Stimulated activated CD4-positive, alpha-beta T cell treated with anti-CD3 and anti-CD28 coated beads, Interleukin-1b, Interleukin-23, amount 100 ng/mL, for 1 hour (primary cell): ENCODE data around the gene SLMAP.

ENCODE experiments used
- DNase-seq, 2 donors: peaks; one replicate each; pipeline ENCODE4 v3.0.0-alpha.2; 2020; ENCODE audit warnings: low read depth in 2 of 2

SLMAP gene

DNA sequence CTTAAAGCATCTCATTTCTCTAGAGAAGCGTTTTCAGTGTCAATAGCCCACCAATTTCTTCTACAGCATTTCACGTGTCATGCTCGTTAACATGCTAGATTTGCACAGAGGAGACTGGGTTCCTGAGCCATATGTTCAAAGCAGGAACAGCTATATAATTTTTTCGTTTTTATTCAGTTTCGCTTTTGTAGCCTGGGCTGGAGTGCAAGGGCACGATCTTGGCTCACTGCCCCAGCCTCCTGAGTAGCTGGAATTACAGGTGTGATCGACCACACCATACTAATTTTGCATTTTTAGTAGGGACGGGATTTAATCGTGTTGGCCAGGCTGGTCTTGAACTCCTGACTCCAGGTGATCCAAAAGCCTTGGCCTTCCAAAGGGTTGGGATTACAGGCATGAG is 6.6 kb upstream of the SLMAP start:
- DNase-seq = no peak

DNA sequence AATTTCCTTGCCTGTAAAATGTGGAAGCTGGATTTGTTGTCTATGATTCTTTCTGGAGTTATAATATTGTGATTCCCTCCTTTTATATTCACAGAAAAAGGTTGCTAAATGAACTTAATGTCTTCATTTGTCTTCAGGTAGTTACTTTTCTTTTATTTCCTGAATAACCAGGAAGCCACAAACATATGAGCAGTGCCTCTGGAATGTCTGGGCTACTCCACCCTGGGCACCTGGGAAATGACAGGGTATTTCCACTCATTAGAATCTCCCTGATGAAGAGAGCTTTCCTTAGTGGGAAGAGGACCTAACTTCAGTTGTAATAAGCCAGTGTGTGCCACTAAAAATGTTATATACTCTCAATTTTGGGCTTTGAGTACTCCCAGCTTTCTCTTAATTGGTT is 3.8 kb upstream of the SLMAP start:
- DNase-seq = no peak

DNA sequence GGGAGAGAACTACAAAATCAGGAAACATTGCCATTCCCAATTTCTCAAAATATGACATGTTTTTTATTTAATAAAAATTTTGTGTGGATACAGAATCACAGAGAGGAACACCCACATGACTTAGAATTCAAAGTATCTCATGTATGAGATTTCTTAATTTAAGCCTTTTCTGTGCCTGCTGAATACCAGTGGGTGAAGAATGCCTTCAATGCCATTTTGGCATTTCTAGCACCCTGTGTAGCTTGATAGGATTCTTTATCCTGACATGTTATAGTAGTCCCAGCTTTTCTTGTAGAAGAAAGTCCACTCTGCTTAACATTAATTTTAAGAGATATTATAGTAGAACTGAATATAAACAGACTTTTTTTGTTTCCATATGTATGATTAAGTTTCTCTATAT is 3.1 kb upstream of the SLMAP start:
- DNase-seq = no peak

DNA sequence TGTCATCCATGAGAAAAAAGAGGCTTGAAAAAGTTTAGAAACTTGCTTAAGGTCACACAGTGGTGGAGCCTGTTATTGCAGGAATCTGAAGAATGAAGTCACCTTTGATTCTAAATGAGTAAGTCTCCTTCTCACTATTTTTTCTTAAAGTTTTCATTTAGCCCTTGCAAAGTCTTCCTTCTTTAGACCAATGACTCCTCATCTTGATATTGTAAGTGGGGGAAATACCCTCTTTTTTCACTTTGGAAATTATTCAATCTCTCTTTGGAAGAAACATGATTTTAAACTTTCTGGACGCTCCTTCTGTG is 787 bp upstream of the SLMAP start:
- DNase-seq = no peak

DNA sequence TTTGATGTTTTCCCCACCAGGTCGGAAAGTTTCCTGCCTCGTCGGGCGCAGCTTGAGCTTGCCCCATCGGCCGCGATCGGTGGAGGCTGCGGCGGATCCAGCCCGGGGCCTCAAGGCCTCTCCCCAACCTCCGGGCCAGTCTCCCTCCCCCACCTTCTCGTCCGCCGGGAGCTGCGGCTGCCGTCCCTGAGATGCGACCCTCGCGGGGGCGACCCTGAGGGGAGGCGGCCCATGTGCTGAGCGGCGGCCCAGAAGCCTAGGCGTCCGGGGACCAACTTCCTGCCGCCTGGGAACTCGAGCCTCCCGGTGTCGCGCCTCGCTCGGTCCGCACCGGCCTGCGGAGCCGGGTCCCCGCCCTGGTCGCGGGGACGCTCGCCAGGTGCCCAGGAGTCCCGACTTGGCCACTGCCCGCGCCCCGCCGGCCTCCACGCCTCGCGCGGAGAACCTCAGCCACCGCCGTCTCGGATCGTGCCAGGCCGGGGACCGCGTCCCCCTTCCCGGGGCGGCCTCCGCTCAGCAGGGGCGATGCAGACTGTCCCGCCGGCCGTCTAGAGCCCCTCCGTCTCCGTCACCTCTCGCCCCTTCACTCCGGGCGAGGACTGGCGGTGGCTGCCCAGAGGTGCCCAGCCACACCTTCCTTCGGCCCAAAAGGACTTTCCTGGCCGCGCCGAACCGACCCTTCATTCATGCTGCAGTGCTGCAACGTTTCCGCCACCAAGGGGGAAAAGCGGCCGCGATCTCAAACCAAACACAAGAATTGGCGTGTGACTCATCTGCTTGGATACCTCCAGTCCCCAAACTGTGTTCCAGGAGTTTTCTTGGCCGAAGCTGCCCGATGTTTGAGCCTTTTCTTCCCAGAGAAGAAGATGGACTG is 656 bp downstream of the SLMAP start:
- DNase-seq = no peak

DNA sequence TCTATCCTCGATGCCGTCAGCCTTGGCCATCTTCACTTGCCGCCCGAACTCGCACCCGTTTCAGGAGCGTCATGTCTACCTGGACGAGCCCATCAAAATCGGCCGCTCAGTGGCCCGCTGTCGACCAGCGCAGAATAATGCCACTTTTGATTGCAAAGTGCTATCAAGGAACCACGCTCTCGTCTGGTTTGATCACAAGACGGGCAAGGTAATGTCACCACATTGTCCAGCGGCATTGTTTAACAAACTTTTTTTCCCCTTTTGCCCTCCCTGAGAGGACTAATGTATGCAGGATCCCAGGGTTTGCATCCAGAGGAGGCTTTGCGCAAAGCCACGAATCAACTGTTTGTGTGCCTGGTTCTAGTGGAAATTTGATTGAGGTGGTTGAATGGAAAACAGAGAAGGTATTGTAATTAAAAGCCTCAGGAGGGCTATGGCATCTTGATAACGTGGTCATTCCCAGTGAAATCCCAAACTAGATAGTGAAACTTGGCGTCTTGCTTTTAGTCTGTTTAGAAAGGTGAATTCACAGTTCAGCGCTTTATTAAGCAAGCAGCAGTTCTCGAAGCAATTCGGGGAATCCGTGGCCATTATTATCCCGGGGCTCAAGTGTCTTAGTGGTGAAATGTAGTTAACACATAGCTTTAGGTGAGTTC is 1.7 kb downstream of the SLMAP start:
- no peak for DNase-seq

DNA sequence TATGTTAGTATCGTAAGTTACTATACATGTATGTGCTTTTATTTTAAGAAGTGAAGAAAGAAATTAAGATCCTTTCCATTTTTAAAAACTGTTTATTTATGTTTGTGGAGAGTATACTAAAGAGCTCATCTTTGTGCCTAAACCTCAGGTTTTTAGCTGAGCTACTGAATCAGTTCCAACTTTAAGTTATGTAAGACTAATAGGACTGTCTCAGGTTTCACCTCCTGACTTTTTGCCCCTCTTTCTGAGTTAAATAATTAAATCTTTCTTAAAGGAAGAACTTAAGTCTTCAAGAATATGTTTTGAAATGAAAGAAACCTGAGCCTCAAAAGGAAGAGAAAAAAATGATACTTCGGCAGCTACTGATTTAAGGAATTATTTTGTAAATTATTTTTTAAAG is 2.6 kb downstream of the SLMAP start:
- DNase-seq = no peak

DNA sequence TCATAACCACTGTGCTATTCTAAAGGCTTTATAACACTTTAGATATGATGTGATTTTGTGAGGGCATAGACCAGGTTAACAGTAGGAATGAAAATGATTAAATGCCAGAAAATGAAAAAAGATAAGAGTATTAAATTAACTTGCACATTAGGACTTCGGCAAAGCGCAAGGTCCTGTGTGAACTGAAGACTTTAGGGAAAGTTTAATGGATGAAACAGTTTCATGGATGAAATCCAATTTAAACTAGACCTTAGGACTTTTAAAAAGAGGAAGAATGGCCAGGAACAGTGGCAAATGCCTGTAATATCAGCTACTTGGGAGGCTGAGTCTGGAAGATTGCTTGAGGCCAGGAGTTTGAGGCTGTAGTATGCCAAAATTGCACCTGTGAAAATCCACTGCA is 8.7 kb downstream of the SLMAP start:
- DNase-seq = no peak

DNA sequence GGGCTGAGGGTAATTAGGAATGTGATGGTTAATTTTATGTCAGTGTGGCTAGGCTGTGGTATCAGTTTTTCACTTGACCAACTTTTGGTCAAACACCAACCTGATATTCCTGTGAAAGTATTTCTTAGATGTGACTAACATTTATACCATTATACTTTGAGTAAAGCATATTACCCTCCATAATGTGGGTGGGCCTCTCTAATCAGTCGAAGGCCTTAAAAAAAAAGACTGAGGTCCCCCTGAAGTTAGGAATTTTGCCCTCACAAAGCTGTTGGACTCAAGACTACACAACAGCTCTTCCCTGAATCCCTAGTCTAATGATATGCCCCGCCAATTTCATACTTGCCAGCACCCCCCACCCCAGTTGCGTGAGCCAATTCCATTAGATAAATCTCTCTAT is 12.5 kb downstream of the SLMAP start:
- no peak for DNase-seq

DNA sequence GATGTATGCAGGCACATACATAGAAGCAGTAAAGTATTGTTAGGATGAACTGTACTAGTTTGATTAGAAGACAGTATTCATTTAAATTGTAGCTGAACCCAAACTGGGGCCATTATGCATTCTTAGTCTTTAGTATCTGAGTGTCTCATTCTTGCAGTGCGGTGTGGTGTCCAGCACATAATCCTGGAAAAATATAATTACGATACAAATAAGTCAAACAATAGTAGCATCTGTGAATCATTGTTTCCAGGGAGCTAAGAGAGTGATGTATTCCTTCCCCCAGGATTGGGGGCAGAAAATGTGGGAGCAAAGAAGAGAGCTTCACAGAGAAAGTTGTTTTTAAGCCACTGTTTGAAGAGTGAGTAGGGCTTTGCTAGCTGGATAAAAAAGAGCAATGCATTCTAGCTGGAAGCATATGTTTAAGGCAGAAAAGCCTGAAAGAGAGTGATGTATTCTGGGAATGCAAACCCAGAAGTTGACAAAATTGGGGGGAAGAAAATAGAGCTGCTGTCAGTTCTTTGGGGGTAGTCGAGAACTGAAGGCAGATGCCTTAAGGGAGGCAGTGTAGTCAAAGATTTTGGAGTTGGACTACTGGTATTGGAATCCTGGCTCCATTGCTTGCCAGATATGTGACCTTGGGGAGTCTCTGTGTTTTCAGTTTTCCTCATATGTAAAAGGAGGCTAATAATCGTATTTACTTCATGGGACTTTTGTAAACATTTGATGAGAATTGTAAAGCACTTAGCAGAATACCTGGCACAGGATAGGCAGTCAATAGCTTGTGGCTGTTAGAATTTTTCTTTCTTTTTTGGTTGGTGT is 14.1 kb downstream of the SLMAP start:
- DNase-seq = no peak

DNA sequence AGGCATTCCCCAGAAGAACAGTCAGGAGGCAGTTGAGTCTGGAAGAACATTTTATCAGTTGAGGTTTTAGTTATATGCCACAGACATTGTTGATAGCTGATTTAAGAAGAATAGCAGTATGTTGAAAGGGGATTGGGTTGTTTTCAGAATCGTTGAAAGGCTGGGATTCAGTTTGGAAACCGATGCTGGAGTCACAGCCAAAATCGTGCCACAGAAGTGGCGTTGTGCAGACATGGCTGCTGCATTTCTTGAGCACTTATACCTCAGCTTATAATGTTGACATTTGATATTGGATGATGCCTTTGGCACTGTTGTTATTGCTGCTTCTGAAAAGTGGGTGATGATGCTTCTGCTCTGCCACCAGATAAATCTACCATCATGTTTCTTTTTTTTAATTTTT is 16.1 kb downstream of the SLMAP start:
- no peak for DNase-seq

DNA sequence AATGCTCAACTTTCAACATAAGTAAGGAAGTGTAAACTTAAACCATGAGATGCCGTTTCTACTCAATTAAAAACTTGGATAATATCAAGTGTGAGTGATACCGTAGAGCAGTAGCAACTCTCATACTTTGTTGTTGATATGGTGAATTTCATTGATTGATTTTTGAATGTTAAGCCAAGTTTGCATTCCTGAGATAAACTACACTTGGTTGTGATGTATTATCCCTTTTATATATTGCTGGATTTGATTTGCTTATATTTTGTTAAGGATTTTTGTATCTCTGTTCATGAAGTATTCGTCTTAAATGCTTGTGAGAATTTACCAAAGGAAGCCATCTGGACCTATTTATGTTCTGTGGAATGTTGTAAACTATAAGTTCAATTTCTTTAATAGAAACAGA is 21.7 kb downstream of the SLMAP start:
- no peak for DNase-seq

DNA sequence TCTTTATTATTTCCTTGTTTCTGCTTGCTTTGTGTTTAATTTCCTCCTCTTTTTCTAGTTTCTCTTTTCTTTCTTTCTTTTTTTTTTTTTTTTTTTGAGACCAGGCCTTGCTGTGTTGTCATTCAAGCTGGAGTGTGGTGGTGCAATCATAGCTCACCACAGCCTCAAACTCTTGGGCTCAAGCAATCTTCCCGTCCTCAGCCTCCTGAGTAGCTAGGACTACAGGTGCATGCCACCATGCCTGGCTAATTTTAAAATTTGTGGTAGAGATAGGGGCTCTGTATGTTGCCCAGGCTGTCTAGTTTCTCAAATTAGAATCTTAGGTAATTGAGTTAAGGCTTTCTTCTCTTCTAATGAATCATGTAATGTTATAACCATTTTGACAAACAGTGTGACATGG is 22.4 kb downstream of the SLMAP start:
- DNase-seq = no peak

DNA sequence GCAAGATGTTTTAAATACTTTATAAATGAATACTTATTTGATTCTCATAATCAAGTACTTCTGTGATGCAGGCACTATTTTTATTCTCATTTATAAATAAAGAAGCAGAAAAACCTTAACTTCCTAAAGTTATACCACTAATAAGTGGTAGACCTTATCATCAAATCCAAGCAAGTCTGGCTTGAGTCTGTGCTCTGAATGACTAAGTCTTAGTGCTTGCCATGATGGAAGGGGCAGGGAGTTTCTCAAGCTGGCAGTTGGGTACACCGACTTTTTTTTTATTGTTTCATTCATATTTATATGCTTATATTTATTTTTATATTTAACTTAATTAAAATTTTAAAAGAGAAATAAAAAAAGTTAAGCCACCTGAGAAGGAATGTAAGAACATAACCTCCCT is 23.6 kb downstream of the SLMAP start:
- no peak for DNase-seq

DNA sequence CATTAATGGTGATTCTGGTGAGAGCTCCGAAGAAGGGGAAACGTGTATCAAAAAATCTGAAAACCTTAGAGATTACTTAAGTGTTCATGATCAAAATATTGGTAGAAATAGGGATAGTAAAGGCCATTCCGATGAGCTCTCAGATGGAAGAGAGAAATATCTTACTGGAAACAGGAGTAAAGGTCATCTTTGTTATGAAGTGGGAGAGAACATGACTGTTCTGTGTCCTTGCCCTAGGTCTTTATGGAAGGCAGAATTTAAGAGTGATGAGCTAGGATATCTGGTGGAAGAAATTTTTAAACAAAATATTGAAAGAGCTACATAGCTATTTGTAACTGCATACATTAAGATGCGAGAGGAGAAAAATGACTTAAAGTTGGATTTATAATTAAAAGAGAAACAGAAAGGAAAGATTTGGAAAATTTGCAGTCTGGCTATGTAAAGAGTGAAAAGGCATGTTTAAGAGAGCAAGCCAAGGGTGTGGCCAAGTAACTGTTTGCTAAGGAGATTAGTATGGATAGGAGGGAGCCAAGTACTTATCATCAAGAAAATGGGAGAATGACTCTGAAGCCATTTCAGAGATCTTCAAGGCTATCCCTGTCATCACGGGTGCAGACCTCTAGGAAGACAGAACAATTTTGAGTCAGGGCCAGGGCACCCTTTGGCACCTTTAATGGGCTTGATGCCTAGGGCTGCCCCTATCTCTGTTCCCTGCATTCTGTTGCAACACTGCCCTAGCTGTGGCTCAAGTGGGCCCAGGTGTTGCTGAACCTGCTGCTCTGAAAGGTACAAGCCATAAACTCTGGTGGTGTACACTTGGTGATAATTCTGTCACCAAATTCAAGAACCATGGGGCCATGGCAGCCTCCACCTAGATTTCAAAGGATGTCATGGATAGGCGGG is 27.3 kb downstream of the SLMAP start:
- DNase-seq = no peak

DNA sequence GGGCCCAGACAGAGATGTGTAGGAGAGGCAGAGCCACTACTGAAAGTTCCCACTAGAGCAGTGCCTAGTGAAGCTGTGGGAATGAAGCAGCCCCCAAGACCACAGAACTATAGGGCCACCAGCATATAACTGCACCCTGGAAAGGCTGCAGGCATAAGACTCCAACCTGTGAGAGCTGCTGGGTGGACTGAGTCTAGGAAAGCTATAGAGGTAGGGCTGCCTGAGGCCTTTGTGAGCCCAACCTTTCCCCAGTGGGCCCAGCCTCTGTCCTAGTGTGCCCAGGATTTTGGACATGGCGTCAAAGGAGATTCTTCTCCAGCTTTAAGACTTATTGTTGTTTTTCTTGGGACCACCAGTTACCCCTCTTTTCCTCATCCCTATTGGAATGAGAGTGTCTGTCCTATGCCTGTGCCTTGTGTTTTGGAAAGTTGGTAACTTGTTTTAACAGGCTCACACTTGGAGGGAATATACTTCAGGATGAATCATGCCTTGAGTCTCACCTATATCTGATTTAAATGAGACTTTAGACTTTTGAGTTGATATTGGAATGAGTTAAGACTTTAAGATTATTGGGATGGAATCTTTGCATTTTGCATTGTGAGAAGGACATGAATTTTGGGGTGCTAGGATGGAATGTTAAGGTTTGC is 28.1 kb downstream of the SLMAP start:
- no peak for DNase-seq

DNA sequence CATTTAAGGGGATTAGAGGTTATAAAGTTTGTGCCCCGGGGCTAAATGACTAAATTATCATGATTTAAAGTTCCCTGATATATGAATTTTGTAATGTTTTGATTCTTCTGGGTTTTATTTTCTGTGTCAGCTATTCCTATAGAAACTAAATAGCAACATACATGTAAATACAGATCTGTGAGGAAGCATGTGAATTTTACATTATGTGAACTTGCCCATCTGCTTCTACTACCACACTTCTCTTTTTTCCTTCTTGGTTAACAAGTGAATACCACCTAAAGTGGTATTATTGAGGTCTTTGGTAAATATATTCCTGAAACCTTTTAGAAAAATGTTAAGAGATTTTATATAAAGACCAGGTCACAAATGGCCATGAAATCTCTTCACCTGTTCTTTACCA is 29.3 kb downstream of the SLMAP start:
- no peak for DNase-seq

DNA sequence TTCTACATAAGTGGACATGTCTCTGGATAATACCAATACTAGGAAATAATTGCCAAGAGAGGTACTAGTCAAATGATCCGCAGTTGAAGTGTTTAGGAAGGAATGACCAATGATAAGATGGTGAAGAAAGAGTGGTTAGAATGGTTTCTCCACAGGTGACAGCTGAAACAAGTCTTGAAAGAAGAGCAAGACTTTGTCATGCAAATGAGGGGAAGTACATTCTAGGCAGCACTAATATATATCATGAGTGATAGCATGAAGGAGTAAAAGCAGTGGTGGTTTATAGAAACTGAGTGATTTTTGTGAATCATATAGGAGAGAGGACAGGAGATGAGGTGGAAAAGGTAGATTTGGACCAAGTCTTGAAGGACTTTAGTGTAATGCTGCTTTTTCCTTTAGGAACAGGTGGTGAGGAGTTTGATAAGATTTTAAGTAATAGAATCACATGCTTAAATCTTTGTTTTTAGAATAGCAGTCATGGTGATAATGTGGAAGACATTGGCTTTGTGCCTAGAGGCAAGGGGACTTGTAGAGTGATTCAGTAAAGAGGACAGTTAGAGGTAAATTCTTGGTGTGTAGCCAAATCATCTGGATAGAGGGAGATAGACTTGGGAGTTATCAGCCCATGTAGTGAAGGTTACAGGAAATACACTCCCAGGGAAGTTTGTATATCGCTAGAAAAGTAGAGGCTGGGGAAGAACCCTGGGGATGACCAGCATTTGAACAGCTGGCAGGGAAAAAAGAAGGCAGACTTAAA is 31.9 kb downstream of the SLMAP start:
- DNase-seq = no peak

DNA sequence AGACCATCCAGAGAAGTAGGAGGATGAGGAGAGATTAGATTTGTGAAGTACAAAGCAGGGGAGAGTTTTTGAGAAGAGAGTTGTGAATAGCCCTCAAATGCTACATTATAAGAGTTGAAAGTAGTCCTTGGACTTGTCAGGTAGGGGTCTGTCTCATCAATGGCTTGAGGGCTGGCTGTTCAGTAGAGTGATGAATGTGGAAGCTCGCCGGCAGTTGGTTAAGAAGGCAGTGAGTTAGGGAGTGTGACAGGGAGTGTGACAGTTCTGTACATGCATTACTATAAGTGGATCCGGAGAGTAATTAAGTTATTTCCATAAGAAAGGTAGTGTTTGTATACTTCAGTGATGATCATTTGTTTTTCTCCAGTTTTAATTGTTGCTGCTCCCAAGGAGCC is 32.5 kb downstream of the SLMAP start:
- DNase-seq = no peak

DNA sequence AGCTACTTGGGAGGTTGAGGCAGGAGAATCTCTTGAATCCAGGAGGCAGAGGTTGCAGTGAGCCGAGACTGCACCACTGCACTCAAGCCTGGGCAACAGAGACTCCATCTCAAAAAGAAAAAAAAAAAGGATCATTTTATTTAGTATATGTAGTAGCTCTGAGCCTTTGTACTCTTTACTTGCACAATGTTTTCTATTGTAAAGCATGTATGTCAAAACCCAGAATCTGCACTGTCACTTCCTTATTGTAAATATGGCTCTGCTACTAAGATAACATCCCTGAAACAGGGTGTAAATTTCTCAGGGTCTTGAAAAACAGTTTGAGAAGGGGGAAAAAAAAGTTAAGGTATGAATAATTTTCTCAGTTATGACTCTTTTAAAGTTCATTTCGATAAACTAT is 35.1 kb downstream of the SLMAP start:
- no peak for DNase-seq

DNA sequence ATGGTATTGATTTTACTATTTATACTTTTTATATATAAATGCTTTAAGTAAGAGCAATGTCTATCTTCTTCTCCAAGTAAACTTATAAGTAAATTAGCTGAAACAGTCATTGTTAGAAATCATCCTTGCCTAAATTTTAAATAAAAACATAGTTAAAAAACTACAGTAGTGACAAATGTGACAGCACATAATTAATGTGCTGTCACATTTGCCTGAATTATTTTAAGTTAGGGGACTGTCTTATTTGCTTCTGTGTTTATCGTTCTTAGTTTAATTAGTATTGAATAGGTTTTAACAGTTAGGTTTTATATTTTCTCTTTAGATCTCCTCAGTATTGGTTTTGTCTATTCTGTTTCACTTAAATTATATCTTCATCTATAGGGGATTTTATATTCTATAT is 36.1 kb downstream of the SLMAP start:
- DNase-seq = no peak
